NCI-H1417 (cell line): ENCODE measurements around the gene OPHN1.
"Not testable (repeated sequence)": the region's sequence is repeated elsewhere in the genome, so short reads cannot be mapped to it uniquely, and the experiment has no call there.

ENCODE experiments used
- DNase-seq, 3 experiments: peaks; one replicate each; lab custom pipeline; 2025; lab: John Stamatoyannopoulos, UW

Gene OPHN1

GRCh38 chrX:68363984-68364383 lies 69.3 kb downstream of the OPHN1 start:
- no peak for DNase-seq

DNA sequence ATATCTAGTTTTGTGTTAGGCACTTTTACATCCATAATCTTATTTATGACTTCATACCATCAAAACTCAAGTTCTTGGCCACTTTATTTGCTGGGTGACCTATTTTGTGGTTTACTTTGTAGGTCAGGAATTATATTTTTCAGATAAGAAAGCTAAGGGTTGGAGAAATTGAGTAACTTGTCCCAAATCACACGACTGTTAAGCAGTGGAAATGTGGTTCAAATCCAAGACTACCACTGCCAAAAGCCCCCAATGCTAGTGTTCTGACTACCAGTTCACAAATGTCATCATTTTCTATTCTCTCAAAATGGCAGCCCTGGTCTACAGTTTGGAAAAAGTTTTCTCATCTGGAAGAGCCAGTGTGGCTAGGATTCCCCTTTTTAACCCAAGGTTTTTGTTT lies 74.6 kb downstream of the OPHN1 start:
- no peak for DNase-seq

DNA sequence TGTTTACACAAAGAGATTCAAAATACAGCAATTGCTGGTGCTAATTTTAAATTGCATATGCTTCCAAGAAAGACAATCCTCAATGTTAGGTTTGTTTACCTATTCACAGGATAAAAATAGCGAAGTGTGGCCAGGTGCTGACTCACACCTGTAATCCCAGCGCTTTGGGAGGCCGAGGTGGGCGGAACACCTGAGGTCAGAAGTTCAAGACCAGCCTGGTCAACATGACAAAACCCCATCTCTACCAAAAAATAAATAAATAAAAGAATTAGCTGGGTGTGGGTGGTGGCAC lies 77.7 kb downstream of the OPHN1 start:
- DNase-seq, result peak in 1 of 3 experiments; percentile 61

DNA sequence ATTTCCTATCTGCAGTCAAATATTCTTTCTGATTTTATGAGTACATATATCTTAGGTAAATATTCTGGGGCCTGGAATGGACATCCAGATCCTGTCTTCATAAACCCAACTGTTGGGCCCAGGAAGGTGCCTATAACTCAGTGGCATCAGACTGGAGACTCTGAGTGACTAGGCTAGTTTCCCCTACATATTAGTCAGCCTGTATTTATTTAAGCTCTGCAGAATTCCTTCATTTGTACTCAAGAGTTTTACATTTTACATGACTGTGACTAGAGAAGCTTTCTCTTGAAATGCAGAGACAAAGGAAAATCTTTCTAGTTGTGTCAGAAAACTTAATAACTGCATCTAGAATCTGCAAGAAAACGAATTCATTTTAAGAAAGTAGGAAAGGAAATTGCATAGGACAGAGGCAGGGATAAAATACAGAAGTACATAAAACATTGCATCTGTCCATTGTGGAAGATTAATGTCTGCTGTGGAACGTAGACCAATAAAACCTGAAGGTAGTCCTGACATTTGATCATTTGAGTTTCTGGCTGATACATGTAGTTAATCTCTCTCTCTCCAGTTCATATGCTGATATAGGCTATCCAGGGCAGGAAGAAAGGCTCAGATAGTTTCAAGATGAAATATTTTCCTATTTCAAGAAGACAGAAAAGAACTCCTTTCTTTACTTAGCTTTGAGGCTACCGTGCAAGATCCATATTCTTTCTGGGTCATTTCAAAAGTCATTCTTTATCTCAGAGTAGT lies 78.2 kb downstream of the OPHN1 start:
- DNase-seq, result peak in 2 of 3 experiments; percentile 7 to 61

GRCh38 chrX:68345025-68345424 lies 88.3 kb downstream of the OPHN1 start:
- DNase-seq, result no peak

GRCh38 chrX:68343551-68343950 lies 89.7 kb downstream of the OPHN1 start:
- DNase-seq, result no peak

DNA sequence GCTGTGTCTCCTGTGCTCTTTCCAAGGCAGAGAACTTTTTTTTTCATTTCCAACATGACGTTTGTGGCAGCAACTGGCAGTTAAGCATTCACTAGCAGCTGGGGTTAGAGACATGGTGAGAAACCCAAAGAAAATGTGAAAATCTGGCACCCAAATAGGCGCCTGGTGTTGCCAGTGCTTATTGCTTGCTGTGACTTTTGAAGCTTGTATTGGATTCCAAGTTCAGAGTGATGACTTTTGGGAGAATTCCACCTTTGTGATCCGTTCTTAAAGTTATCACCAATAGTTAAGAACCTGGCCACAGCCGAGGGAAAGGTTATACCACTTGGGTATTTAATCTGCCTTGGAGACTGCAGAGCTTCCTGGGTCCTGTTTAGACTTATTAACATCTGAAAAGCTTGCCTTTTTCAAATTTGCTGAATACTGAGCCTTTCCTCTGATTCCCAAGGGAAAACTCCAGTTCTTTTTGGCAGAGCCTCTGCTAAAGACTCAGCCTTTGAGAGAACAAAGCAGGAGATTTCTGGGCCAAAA lies 101.0 kb downstream of the OPHN1 start:
- DNase-seq, result no peak

GRCh38 chrX:68326841-68327240 lies 106.5 kb downstream of the OPHN1 start:
- DNase-seq, result not testable (repeated sequence)

DNA sequence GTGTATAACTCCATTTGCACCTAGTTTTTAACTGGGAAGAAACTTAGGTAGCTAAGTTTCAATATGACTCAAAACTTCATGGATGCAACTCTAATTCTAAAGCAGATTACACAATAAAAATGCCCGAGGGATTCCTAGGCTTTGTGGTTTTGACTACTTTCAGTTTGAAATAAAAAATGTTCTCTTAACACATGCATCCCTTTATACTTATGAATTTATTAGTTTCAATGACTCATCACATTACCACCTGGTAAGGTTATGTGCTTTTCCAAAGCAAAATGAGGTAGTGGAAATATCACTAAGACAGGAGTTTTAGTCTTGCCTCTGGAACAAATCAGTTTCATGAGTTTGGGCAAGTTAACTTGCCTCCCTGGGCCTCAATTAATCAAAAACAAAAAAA lies 125.5 kb downstream of the OPHN1 start:
- DNase-seq, result no peak

- DNase-seq, result no peak
These were observed 128.7 kb downstream of the OPHN1 start for GRCh38 chrX:68304602-68305001.

DNA sequence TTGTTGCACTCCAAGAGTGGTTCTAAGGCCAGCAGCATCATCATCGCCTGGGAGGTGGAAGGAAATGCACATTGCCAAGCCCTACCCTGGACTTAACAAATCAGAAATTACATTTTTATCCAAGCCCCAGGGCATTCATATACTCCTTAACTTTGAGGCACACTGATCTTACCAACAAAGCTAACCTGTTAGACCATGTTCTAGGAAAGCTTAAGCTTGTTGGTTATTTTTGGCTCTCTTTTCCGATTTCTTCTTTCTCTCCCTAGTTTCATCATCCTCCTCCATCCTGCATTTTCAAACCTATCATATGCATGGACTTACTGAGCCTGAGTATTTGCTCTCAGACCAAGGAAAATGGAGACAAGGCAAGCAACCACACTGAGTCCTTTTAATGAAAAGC lies 133.4 kb downstream of the OPHN1 start:
- DNase-seq, result no peak

DNA sequence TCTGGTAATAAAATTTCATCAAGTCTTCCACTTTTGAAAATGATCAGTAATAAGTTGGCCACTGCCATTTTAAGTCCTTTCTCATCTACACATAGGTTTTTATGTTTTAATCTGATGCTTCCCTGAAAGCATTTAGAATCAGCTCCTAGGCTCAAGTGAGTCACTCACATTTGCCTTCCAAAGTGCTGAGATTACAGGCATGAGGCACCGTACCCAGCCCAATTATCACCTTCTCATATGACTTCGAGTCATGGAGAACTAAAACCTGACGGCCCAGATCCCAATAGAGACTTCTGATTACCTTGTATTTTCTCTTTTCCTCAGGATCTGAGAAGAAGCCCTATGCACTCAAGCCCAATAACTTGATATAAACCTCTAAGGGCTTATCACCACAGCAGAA lies 140.8 kb downstream of the OPHN1 start:
- no peak for DNase-seq

- DNase-seq, result no peak
These were observed 145.2 kb downstream of the OPHN1 start for GRCh38 chrX:68288127-68288526.

DNA sequence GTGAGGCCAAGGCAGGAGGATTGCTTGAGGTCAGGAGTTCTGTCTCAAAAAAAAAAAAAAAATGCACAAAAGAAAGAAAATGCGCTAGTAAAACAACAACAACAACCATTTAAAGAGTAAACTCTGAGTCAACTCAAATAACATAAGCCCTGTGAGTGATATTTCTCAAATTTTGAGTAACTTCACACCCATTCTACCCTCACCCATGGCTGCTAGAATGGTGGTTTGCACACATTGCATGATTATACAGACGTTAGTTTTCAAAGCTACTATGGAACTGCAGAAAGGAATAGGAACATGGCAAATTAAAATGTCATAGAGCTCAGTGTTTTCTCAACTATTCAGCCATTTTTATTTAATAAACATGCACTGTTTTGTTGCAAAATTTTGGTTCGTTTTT lies 145.9 kb downstream of the OPHN1 start:
- no peak for DNase-seq

DNA sequence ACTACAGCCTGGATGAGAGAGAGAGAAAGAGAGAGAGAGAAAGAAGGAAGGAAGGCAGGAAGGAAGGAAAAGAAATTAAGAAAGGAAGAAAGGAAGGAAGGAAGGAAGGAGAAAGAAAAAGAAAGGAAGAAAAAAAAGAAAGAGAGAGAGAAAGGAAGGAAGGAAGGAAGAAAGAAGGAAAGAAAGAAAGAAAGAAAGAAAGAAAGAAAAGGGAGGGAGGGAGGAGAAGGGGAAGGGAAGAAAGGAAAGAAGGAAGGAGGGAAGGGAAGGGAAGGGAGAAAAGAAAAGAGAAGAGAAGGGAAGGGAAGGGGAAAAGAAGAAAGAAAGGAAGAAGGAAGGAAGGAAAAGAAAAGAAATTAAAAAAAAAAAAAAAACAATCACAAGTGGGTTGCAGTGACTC lies 146.3 kb downstream of the OPHN1 start:
- no peak for DNase-seq

DNA sequence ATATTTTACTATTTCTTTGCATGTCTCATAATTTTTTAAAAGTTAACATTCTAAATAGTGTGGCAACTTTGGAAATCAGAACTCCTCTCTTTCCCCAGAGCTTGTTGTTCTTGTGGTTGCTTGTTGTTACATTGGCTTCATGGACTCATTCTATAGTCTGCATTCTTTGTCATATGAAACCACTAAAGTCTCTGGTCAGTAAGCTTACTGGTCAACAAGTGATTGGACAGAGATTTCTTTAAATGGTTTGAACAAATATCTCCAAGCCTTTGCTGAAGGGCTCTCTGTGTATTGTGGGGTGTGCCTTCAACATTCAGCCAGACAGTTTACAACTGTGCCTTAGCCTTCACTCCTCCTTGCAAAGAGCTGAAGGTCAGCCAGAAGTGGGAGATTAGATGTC lies 147.2 kb downstream of the OPHN1 start:
- no peak for DNase-seq

DNA sequence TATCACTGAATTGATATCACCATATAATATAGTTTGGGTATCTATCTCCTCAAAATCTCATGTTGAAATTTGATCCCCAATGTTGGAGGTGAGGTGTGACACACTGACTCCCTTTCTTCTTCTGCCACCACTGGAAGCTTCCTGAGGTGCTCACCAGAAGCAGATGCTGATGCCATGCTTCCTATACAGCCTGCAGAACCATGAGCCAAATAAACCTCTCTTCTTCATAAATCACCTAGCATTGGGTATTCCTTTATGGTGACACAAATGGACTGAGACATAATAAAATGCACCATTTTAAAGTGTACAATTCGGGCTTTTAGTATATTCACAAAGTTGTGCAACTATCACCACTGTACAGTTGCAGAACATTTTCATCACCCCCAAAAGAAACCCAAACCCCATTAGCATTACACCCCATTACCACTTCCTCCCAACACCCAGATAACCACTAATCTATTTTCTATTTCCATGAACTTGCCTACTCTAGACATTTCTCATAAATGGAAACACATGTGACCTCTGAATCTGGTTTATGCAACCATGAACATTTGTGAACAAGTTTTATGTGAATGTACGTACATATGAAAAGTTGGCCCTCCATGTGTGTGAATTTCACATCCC lies 148.9 kb downstream of the OPHN1 start:
- no peak for DNase-seq

GRCh38 chrX:68273887-68274286 lies 159.4 kb downstream of the OPHN1 start:
- DNase-seq, result no peak

- not testable (repeated sequence) for DNase-seq
These were observed 168.5 kb downstream of the OPHN1 start for GRCh38 chrX:68264793-68265192.

DNA sequence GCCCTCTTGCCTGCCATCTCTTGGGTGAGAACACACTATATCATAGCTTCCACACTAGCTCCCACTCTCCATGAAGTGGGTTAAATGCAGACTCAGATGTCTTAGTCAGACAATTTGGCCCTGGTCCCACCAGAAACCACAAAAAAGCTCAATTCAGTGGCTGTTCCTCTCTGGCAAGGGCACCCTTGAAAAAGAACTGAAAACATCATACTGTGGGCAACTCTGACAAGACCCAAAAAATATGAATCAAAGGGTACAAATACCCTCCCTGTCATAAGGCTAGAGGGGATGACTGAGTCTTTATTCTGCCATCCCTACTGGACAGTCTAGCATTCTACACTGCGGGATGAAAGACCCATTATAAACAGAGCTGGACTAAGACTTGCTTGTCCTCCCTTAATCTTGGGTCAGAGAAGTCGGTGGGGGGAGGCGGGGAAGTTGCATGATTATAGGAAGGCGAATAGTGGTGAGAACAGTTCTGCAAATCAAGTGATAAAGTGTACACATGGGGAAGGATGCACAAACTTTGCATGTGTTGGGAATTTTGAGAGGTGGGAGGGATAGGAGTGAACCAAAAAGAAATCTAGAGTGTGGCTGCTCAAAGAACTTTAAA lies 172.1 kb downstream of the OPHN1 start:
- DNase-seq, result no peak

GRCh38 chrX:68256990-68257389 lies 176.3 kb downstream of the OPHN1 start:
- DNase-seq, result no peak

DNA sequence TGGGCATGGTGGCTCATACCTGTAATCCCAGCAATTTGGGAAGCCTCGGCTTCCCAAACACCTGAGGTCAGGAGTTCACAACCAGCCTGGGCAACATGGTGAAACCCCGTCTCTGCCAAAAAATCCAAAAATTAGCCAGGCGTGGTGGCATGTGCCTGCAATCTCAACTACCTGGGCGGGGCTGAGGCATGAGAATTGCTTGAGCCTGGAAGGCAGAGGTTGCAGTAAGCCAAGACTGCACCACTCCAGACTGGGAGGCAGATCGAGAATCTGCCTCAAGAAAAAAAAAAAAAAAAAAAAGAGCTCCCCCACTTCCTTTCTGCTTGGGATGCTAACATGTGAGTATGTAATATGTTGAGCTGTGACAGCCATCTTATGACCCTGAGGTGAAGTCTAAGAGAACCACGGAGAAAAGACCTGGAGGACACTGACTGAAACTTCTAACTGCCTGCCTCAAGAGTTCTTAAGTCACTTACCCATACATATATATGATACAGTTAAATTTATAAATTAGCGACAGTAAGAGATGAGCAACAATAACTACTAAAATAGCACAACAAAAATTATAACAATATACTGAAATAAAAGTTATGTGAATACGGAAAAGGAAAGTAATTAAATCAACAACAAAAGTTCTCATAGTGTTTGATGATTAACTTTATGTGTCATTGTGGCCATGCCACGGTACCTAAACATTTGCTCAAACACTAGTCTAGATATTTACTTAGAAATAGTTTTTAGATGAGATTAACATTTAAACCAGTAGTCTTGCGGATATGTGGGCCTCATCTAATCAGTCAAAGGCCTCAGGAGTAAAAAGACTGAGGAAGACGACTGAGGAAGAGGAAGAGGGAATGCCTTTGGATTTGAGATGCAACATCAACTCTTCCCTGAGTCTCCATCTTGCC lies 178.3 kb downstream of the OPHN1 start:
- DNase-seq, result no peak
